Embryonic facial prominence (tissue), 1 donor: ENCODE measurements around the gene MT1X.
"Not testable (repeated sequence)": the region's sequence is repeated elsewhere in the genome, so short reads cannot be mapped to it uniquely, and the experiment has no call there.

Experiments
- DNase-seq: peaks from one replicate; pipeline ENCODE4 v3.0.0-alpha.2; 2016; ENCODE audit errors: extremely low spot score

Gene MT1X

DNA sequence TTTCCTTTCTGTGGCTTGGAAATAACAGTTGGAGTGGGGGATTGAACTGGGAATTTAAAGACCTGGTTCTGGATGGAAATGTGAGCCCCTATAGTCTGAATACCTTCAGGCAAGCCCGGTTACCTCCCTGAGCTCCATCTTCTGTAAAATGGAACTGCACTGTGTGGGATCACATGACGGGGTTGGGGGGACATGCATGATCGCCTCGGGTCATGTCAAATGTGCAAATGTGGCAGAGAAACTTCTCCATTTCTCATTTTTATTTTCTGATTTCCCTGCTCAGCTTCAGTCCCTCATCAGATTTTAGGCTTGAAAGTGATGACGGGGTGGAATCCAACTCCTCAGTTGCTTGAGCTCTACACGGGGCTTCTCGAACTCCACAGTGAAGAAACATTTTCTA lies 29.1 kb upstream of the MT1X start:
- DNase-seq: no peak

DNA sequence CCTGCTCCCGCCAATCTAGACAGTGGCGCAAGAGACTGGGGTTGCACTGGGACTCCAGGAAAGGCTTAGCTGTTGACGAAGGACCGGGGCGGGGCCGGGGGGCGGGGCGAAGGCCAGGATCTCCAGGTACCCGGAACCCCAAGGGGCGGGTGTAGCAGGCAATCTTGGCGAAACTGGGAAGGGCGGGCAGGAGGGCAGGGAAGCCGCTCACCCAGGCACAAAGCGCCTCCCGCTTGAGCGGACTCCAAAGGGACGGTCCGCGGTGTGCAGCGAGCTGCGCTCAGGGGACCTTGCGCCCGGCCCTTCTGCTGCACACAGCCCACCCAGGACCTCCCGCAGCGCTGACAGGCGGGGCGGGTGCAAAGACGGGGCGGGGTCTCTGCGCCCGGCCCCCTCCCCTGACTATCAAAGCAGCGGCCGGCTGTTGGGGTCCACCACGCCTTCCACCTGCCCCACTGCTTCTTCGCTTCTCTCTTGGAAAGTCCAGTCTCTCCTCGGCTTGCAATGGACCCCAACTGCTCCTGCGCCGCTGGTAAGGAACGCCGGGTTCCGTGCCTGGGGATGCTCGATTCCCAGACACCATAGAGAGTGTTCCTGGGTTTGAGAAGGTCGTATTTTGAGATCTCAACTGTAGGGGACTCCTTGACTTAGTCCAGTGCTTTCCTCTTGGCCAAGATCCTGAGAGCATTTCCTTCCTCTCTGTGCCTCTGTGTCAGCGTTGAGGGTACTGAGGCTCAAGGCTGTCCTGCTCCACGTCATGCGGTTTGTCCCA lies 24.5 kb upstream of the MT1X start, which contains the start of gene MT1F:
Gene MT1F (plus strand): TSS at position 405 of the 772 bp plus-strand sequence. CDS start 100 bp downstream, at position 505.
- no peak for DNase-seq

DNA sequence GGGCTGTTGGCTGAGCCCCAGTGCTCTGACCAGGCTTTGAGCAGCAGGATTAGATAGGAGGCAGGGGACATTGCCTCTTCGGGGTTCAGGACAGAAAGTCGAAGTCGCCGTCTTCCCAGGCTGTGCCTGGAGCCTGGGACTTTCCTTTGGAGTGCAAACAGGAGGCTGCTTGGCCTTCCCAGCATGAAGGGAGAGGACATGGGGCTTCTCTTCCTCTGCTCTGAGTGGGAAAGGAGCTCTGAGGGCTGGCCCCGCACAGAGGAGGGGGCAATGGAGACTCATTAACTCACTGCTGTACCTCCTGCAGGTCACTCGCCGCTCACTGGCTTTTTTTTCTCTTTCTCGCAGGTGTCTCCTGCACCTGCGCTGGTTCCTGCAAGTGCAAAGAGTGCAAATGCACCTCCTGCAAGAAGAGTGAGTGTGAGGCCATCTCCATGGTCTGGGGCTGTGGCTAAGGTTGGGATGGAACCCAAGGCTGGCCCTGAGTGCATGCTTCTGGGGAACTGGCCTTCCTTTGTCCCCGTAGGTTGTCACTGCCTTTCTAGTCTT lies 23.9 kb upstream of the MT1X start:
- DNase-seq: no peak

DNA sequence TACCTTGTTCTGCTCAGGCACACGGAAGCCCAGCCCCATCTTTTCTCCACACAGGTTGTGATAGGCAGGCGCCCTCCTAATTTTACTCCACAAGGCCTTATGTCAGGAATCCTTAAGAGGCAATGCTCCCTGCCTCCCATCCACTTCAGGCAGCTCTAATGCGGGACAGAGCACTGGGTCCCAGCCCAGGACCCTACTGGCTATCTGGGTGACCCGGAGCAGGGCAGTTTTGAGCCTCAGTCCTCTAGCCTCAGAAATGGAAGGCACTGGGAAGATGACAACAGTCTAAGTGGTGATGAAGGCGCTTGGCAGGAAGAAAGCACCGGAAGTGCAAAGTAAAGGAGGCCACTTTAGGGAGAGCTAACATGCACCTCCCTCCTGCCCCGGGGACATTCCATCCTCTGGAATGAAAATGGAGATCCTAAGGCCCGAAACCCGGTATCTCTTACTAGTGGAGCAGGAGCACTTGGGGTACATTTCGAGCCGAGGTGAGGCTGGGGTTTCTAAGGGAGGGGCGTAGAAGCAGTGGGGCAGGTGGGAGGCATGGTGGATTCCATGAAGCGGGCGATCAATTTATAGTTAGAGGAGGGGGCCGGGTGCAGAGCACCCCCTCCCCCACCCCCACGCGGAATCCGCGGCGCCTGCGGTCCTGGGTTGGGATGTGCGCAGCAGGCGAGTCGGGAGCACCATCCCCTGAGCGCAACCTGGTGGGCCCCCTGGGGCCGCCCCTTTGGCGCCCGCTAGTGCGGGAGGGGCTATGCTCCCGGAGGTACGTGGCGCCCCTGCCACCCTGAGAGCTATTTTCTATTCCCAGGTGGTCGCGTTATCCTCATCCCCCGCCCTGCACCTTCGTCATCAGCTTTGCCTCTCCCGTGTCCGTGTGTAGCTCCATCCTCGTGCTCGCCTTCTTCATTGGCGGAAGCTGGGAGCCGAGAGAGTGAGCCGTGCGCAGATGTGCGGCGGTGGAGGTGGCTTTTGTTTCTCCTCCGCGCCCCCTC lies 19.6 kb upstream of the MT1X start:
- no peak for DNase-seq

DNA sequence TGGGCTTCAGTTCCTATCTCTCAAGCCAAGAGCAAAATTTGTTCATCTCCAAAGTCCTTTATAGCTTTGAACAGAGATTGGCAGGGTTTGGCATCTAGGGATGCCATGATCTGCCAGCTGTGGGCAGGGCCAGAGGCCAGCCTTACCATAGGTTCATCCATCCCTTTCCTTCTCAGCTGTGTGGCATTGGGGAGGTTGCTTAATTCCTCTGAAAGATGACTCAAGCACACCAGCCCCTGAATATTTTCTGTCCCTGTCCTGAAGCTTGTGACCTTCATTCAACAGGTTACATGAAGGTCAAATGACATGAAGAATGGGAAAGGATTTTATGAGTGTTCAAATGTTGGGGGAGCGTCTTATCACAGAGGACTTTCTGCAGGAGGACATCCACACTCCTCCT lies 17.8 kb upstream of the MT1X start:
- no peak for DNase-seq

DNA sequence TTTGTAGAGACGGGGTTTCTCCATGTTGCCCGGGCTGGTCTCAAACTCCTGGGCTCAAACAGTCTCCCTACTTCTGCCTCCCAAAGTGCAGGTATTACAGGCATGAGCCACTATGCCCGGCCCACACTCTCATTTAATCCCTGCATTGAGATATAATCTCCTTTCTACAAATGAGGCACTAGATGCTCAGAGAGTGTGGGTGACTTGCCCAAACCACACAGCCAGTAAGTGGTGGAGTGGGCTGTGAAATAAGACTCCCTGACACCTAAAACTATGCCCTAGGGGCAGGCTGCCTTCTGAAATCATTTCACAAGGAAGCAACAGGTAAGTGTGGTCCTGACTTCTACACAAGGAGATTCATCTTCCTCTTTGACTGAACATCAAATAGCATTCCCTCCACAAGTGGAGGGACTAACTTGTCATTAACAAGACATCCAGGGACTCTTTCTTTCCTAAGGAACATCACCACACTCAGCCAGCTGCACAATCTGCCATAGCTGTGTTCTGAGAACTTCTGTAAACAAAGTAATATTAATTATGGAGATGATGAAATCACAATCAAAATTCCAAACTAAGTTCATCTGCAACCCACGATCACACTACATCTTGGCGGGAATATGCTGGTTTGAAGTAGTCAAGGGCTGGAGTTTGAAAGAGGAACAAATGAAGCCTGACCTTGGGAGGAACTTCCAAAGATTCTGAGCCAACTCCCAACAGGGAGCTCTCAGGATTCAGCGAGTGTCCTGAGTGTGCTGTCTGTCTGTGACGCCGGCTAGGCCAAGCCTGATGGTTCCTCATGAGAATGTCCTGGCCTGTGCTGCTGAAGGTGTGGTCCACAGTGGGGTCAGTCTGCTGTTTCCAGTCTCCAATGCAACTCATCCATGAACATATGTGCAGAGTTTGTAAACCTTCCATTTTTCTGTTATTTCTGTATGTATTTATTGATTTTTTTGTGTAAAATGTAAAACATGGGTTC lies 16.7 kb upstream of the MT1X start:
- DNase-seq: not testable (repeated sequence)

DNA sequence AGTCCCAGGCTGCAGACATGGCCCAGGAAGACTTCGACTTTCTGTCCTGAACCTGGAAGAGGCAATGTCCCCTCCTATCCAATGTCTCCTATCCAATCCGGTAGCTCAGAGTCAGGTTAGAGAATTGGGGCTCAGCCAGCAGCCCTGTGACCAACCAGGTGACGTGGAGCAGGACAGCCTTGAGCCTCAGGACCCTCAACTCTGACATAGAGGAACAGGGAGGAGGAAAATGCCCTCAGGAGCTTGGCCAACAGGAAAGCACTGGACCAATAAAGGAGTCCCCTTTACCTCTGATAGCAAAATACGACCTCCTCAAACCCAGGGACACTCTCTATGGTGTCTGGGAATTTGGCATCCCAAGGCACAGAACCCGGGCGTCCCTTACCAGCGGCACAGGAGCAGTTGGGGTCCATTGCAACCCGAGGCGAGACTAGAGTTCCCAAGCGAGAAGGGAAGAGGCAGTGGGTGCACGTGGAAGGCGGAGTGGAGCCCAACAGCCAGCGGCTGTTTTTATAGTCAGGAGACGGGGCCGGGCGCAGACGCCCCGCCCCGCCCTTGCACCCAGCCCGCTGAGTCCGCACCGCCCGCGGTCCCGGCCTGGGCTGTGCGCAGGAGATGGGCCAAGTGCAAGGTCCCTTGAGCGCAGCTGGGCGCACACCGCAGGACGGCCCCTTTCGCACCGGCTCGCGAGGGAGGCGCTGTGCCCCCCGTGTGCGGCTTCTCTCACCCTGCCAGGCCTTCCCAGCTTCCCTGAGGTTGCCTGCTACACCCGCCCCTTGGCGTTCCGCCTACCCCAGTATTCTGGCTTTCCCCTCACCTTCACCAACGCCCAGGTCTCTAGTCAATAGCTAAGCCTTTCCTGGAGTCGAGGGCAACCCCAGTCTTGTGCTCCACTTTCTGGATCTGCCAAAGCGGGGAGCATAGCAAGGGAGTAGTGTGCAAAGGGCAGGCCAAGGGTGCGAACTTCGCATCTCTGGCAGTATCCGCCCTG lies 14.4 kb upstream of the MT1X start, which contains the start of gene MT1G:
Gene MT1G (minus strand): TSS at position 485 of the 991 bp plus-strand sequence. CDS start 72 bp downstream, at position 413.
- no peak for DNase-seq

DNA sequence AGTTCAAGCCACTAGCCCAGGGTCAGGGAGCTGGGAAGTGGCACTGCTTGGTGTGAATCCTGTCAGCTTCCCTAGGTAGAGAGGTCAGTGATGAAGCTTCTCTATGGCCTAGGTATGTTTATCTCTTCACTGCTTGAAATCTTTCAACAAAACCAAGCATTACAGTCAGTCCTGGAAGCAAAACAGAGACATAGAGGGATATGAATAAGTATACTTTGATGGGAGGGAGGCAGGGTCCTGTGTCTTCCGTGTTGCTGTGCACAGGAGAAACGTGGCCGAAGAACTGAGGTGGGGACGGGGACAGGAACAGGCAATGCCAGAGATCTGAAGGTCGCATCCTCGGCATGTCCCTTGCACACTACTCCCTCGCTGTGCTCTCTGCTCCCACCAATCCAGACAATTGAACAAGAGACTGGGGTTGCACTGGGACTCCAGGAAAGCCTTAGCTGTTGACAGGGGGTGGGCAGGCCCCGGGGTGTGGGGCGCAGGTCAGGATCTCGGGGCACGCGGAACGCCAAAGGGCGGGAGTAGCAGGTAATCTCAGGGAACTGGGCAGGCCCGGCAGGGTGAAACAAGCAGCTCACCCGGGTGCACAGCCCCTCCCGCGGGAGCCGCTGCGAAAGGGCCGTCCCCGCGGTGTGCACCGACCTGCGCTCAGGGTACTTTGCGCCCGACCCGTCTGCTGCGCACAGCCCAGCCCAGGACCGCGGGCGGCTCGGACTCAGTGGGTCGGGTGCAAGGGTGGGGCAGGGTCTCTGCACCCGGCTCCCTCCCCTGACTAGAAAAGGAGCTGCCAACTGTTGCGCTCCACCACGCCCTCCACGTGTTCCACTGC lies 13.0 kb upstream of the MT1X start, which contains the start of gene MT1H:
Gene MT1H (plus strand): TSS at position 810 of the 835 bp plus-strand sequence. CDS start 71 bp downstream, outside the sequence.
- no peak for DNase-seq

DNA sequence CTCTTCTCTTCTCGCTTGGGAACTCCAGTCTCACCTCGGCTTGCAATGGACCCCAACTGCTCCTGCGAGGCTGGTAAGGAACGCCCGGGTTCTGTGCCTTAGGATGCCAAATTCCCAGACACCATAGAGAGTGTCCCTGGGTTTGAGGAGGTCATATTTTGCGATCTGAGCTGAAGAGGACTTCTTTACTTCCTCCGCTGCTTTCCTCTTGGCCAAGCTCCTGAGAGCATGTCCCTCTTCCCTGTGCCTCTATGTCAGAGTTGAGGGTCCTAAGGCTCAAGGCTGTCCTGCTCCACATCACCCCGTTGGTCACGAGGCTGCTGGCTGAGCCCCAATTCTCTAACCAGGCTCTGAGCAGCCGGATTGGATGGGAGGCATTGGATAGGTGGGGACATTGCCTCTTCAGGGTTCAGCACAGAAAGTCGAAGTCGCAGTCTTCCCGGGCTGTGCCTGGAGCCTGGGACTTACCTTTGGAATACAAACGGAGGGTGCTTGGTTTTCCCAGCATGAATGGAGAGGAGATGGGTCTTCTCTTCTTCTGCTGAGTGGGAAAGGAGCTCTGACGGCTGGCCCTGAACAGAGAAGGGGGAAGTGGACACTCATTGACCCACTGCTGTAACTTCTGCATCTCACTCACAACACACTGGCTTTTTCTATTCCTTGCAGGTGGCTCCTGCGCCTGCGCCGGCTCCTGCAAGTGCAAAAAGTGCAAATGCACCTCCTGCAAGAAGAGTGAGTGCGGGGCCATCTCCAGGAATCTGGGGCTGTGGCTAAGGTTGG lies 12.2 kb upstream of the MT1X start:
- no peak for DNase-seq

DNA sequence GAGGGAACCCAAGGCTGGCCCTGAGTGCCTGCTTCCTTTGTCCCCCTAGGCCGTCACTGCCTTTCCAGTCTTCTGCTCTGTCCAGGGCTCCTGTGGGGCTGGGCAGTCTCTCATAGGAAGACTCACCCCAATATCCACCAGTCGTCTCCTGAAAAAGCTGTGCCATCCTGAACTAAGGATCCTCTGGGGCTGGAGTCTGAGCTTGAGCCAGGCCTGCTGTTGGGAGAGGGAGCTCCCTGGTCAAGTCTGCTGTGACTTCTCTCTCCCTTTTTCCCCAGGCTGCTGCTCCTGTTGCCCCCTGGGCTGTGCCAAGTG lies 11.7 kb upstream of the MT1X start:
- no peak for DNase-seq

DNA sequence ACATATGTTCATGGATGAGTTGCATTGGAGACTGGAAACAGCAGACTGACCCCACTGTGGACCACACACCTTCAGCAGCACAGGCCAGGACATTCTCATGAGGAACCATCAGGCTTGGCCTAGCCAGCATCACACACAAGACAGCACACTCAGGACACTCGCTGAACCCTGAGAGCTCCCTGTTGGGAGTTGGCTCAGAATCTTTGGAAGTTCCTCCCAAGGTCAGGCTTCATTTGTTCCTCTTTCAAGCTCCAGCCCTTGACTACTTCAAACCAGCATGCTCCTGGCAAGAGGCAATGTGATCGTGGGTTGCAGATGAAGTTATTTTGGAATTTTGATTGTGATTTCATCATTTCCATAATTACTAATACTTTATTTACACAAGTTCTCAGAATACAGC lies 10.6 kb upstream of the MT1X start:
- DNase-seq: not testable (repeated sequence)

DNA sequence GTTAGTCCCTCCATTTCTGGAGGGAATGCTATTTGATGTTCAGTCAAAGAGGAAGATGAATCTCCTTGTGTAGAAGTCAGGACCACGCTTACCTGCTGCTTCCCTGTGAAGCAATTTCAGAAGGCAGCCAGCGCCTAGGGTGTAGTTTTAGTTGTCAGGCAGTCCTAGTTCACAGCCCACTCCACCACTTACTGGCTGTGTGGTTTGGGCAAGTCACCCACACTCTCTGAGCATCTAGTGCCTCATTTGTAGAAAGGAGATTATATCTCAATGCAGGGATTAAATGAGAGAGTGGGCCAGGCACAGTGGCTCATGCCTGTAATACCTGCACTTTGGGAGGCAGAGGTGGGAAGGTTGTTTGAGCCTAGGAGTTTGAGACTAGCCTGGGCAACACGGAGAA lies 10.1 kb upstream of the MT1X start:
- DNase-seq: not testable (repeated sequence)

DNA sequence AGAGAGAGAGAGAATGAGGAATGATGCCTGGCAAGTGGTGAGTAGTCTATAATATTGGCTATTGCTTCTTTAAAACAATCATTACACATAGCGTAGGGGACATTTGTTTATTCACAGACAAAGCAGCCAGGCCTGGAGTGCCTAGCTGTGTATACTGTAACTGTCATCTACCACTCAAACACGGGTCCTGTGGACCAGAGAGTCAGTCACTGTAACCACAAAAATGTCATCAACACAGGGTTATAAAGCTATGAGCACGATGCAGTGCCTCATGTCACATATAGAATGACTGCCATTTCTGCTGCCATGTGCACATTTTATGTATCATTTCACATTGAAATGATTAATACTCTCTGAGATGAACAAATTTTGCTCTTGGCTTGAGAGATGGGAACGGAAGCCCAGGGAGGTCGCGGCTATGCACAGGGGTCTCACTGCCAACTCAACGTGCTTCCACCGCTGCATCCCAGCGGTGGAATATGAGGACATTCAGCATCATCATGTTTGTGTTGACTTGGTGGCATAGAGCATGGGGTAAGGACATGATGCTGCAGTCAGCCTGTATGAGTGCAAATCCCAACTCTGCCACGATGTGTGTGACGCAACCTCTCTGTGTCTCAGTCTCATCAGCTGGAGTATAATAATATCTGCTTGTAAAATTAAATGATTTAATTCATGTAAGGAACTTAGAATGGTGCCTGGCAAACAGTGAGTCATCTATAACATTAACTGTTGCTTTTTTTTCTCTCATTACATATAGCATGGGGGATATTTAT lies 9.3 kb upstream of the MT1X start:
- DNase-seq: no peak

DNA sequence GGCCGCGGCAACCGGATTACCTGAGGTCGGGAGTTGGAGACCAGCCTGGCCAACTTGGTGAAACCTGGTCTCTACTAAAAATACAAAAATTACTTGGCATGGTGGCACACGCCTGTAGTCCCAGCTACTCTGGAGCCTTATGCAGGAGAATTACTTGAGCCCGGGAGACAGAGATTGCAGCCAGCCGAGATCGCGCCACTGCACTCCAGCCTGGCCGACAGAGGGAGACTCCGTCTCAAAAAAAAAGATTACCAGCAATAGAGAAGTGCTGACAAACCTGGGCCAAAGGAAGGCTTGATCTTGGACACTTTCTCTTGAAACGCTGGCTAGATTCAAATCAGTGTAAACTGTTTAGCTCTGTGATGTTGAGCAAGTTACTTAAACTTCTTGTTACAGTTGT lies 8.3 kb upstream of the MT1X start:
- no peak for DNase-seq

DNA sequence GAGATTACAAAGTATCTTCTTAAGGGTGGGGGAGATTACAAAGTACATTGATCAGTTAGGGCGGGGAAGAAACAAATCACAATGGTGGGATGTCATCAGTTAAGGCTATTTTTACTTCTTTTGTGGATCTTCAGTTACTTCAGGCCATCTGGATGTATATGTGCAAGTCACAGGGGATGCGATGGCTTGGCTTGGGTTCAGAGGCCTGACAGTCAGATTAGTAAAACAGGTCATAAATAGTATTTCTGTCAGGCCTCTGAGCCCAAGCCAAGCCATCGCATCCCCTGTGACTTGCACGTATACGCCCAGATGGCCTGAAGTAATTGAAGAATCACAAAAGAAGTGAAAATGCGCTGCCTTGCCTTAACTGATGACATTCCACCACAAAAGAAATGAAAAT lies 7.7 kb upstream of the MT1X start:
- DNase-seq: not testable (repeated sequence)

DNA sequence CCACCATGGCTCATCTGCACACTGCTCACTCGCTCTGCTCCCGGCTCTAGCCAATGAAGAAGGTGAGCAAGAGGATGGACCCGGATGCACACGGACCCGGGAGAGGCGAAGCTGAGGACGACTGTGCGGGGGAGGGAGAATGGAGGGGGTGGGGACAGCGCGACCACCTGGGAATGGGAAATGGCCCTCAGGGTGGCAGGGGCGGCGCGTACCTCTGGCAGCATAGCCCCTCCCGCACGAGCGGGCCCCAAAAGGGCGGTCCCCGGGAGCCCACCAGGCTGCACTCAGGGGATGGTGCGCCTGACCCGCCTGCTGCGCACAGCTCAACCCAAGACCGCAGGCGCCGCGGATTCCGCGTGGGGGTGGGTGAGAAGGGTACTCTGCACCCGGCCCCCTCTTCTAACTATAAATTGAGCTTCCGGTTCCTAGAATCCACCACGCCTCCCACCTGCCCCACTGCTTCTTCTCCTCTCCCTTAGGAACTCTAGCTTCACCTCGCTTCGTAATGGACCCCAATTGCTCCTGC lies 6.5 kb upstream of the MT1X start:
- no peak for DNase-seq

DNA sequence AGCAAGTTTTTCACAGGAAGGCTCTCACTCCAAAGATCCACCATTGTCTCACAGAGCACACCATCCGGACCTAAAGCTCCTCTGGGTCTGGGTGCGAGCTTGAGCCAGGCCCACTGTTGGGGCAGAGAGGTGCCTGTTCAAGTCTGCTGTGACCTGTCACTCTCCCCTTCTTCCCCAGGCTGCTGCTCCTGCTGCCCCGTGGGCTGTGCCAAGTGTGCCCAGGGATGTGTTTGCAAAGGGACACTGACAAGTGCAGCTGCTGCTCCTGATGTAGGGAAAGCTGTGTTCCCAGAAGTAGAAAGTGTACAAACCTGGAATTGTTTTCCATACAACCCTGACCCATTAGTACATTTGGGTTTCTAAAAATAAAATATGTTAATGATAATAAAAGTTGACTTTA lies 4.8 kb upstream of the MT1X start:
- no peak for DNase-seq
